Urothelium cell line (cell line): Measurements from ENCODE around the gene DNAAF6.

Source experiments
- DNase-seq: peaks from one replicate; pipeline ENCODE4 v3.0.0; 2011; ENCODE audit warnings: low spot score, mixed read lengths
- FAIRE-seq: peaks from 2 replicates; lab custom pipeline; 2011; peaks lifted over from hg19 to GRCh38; lab: Jason Lieb, UNC

Gene DNAAF6

GRCh38 chrX:107290019-107290418 lies 83.6 kb downstream of the DNAAF6 start:
- no peak for FAIRE-seq
- DNase-seq = no peak

DNA sequence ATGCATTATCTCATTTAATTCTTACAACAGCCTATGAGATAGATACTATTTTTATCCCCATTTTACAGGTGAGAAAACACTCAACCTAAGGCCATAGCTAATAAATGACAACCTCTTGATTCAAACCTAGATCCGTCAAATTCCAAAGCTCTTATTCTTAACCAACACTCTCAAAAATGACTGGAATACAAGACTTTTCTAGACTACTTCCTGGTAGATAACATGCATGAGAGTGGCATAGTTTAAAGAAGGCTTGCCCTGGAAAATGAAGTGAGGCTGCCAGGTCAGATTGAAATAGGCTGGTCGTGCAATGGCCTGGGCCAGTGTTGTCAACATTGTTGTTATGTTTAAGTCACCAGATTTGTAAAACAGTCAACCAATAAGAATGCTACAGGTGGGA lies 86.6 kb downstream of the DNAAF6 start:
- DNase-seq = no peak
- FAIRE-seq = no peak
